Loucy (cell line): Measurements from ENCODE around the gene DYNC1I2.

ENCODE experiments used
- CTCF ChIP-seq: fragments of 200-600 bp; sonication (generic); conservative IDR thresholded peaks from 2 replicates; pipeline ENCODE4 v1.5.1; 2014; ENCODE audit warnings: mild to moderate bottlenecking, antibody characterized with exemption, low read length
- EZH2phosphoT487 ChIP-seq: fragments of 200-600 bp; IDR thresholded peaks from 2 replicates; pipeline ENCODE4 v1.6.1; 2018; ENCODE audit warnings: antibody characterized with exemption, mild to moderate bottlenecking, moderate library complexity, borderline replicate concordance

GRCh38 chr2:171728989-171729951, 42.0 kb downstream of the DYNC1I2 start:
- TF ChIP-seq CTCF: no peak
- no peak for TF ChIP-seq EZH2phosphoT487
